ENCODE results near the gene GIMAP5.

DNA sequence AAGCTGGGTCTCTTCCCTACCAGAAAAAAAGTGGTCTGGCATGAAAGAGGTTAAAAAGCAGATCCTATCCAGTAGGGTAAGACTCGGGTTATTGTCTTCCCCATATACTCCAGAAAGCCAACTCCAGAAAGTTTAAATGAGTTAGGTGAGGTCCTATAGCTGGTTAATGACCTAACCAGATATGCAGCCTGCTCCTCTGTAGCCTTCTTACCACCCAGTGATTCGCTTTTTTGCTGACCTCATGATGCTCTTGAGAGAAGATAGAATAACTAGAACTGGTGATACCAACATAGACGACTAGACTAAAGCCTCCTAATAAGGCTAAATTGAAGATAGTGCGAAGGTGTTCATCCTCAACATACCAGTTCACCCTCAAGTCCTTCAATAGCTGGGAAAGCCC is 21.5 kb upstream of the GIMAP5 start:
- TF ChIP-seq, protein P1, sequence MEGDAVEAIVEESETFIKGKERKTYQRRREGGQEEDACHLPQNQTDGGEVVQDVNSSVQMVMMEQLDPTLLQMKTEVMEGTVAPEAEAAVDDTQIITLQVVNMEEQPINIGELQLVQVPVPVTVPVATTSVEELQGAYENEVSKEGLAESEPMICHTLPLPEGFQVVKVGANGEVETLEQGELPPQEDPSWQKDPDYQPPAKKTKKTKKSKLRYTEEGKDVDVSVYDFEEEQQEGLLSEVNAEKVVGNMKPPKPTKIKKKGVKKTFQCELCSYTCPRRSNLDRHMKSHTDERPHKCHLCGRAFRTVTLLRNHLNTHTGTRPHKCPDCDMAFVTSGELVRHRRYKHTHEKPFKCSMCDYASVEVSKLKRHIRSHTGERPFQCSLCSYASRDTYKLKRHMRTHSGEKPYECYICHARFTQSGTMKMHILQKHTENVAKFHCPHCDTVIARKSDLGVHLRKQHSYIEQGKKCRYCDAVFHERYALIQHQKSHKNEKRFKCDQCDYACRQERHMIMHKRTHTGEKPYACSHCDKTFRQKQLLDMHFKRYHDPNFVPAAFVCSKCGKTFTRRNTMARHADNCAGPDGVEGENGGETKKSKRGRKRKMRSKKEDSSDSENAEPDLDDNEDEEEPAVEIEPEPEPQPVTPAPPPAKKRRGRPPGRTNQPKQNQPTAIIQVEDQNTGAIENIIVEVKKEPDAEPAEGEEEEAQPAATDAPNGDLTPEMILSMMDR (conservative IDR thresholded peaks at IDR 0.05; ENCODE audit: low read depth, low read length) = no peak
- TF ChIP-seq EZH2 (IDR thresholded peaks at IDR 0.05; ENCODE audit: low read length, unreplicated experiment) = no peak
